ENCODE data around the gene CDKN1C.

DNA sequence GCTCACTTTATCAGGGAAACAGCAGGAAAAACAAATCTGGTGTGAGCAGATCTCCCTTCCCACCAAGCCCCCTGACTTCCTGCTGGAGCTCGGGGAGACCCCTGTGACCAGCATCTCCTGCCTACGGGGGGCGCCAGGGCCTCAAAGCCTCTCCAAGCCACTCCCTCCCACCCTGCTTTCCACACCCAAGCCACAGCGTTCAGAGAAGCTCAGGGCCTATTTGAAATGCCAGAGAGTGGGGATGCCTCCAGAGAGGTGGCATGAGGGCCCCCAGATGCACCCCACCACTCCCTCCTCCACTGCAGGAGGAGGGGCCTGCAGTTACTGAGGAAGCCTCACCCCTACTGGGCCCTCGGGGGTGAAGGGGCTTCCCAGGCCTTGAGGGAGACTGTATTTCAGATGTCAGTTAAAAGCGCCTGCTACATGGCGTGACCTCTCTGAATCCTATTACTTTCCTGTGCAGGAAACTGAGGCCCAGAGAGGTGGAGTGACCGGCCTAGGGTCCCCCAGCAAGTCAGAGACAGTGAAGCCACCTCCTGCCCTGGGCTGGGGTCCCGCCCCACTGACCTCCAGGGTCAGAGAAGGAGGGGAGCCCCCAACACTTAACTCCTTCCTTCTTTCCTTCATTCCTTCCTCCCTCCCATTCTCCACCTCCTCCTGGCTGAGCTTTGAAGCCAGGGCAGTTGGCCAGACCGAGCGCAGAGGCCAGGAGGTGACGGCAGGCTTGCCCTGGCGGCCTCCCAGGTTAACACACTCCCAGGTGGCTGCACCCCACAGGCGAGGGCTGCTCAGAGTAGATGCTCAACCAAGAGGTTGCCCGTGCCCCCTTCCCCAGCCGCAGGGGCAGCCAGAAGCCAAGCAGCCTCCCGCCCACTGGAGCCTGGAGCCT lies 6.0 kb upstream of the CDKN1C start:
- TF ChIP-seq POLR2AphosphoS5 (IDR thresholded peaks at IDR 0.05; ENCODE audit: low read depth, low read length) (no peak), SIN3A (IDR thresholded peaks at IDR 0.05; ENCODE audit: borderline replicate concordance, insufficient read depth, low read length) (no peak), TAF1 (IDR thresholded peaks at IDR 0.05; ENCODE audit: borderline replicate concordance, insufficient read depth, low read length) (no peak)
- TF ChIP-seq, protein P1, sequence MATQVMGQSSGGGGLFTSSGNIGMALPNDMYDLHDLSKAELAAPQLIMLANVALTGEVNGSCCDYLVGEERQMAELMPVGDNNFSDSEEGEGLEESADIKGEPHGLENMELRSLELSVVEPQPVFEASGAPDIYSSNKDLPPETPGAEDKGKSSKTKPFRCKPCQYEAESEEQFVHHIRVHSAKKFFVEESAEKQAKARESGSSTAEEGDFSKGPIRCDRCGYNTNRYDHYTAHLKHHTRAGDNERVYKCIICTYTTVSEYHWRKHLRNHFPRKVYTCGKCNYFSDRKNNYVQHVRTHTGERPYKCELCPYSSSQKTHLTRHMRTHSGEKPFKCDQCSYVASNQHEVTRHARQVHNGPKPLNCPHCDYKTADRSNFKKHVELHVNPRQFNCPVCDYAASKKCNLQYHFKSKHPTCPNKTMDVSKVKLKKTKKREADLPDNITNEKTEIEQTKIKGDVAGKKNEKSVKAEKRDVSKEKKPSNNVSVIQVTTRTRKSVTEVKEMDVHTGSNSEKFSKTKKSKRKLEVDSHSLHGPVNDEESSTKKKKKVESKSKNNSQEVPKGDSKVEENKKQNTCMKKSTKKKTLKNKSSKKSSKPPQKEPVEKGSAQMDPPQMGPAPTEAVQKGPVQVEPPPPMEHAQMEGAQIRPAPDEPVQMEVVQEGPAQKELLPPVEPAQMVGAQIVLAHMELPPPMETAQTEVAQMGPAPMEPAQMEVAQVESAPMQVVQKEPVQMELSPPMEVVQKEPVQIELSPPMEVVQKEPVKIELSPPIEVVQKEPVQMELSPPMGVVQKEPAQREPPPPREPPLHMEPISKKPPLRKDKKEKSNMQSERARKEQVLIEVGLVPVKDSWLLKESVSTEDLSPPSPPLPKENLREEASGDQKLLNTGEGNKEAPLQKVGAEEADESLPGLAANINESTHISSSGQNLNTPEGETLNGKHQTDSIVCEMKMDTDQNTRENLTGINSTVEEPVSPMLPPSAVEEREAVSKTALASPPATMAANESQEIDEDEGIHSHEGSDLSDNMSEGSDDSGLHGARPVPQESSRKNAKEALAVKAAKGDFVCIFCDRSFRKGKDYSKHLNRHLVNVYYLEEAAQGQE (IDR thresholded peaks at IDR 0.05; ENCODE audit: insufficient read depth in 1 of 2, low read depth in 2 of 2, low read length in 2 of 2) = no peak
